NCI-H2171 treated with DMSO at 0.1 percent for 48 hours (cell line): ENCODE results near the gene TPSAB1.
"Not testable (repeated sequence)": the region's sequence is repeated elsewhere in the genome, so short reads cannot be mapped to it uniquely, and the experiment has no call there.

Source experiments
- DNase-seq: peaks from one replicate; lab custom pipeline; 2025; lab: John Stamatoyannopoulos, UW

TPSAB1 gene

DNA sequence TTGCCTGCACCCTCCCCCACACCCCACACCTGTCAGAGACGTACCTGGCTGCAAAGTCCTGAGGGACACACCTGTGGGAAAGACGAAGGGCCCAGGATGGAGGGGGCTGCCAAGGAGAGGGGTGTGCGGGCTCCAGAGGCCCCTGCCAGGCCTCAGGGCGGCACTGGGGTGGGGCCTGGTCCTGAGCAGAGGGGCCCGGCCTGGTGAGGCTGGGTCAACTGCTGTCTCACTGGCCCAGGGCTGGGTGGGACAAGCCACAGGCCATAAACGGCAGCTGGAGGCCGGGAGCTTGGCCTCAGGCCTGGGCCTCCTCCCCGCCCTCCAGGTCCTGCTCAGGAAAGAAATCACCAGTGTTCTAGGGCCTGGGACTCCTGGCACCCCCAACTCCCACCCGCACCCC, 15.9 kb upstream of the TPSAB1 start:
- no peak for DNase-seq

GRCh38 chr16:1225051-1225451, 15.5 kb upstream of the TPSAB1 start, which contains the start of gene TPSG1:
Gene TPSG1 (minus strand): TSS chr16:1225268. CDS start chr16:1225252, 16 bp downstream.
- no peak for DNase-seq

DNA sequence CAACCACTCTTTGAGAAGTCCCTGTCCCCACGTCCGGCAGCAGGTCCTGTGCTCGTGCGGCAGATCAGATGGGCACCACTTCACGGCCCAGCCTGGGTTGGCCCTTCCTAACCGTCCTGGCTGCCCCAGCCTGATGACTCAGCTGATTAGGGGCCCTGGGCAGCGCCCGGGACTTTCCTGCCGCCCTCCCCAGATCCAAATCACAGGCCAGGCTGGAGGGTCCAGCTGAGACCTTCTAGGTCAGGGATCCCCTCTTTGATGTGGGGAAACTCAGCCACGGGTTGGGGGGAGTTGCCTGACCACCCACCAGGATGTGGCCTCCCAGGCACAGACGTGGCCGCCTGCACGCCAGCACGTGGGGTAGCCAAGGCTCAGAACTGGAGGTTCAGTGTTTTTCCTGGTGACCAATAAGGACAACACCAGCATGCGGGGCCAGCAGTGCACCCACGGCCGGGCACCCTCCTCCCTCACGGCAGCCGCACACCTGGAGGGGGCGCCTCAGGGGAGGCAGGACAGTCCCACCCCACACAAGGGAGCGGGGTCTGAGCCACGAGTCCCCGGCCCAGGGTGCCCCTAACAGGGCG, 14.7 kb upstream of the TPSAB1 start:
- not testable (repeated sequence) for DNase-seq

- not testable (repeated sequence) for DNase-seq
Observed at GRCh38 chr16:1226692-1227091, 13.8 kb upstream of the TPSAB1 start.

GRCh38 chr16:1228227-1228626, 12.3 kb upstream of the TPSAB1 start:
- DNase-seq, result not testable (repeated sequence)

DNA sequence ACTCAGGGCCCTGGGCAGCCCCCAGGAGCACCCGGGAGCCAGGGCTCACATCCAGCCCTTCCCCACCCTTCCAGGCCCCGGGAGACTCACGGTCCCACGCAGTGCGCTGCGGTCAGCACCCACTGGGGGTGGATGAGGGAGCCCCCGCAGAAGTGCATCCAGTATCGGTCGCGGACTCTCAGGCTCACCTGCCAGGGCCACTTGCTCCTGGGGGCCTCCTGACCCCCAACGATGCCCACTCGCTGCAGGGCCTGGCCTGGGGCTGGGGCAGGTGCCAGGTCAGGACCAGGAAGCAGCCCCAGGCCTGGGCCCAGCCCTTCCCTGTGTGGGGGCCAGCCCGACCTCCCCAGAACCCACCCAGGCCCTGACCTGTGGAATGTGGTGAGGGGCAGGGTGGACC, 11.0 kb upstream of the TPSAB1 start:
- DNase-seq, result not testable (repeated sequence)

DNA sequence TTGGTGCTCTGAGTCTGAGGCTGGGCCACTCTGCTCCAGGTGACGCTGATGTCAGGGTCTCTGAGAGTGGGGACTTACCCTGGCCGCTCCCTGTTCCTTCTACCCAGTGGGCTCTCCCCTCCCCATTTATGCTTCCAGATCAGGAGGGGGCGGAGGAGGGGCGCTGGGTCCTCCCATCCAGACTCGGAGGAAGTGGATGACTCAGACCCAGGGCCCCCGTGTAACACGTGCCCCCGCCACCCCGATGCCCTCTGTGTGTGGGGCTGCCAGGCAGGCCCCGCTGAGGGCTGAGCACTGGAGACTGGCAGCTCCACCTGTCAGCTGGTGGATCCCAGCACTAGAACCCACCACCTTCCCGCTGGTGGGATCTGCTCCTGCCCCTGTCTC, 10.4 kb upstream of the TPSAB1 start, which contains the start of gene TPSB2:
Gene TPSB2, minus strand, starts transcription at position 101 of the 387 bp plus-strand sequence. CDS start 233 bp downstream, outside the sequence.
- DNase-seq, result not testable (repeated sequence)

GRCh38 chr16:1230471-1231212, 9.9 kb upstream of the TPSAB1 start:
- DNase-seq, result not testable (repeated sequence)

- DNase-seq, result not testable (repeated sequence)
Observed at GRCh38 chr16:1231301-1231700, 9.2 kb upstream of the TPSAB1 start.

DNA sequence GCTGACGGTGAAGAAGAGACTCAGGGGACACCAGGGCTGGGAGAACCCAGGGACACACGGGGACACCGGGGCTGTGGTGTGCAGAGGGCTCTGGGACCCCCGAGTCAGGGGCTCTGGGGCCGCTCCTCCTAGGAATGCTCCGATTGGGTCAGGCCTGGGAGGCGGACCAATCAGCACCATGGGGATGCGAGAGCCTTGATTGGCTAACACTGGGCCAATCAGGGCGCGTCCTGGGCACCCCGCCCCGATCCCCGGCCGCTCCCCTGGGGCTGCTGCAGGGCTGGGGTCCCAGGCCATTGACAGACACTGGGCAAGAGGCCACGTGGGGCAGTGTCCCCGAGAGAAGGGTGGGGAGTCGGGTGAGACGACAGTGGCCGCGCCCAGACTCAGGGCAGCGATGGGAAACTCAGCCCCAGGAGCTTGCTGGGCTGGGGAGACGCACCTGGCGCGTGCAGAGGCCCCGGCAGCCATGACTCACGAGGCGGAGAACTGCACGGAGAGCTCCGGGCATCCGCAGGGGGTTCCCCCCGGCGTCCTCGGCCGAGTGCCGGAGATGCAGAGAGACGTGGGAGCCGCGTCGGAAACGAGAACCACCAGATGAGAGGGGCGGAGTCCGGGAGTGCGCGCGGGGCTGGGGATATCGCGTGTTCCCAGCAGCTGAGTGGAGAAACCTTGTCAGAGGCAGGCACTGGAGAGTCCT, 8.3 kb upstream of the TPSAB1 start:
- not testable (repeated sequence) for DNase-seq

GRCh38 chr16:1236659-1237058, 3.8 kb upstream of the TPSAB1 start:
- DNase-seq, result not testable (repeated sequence)

DNA sequence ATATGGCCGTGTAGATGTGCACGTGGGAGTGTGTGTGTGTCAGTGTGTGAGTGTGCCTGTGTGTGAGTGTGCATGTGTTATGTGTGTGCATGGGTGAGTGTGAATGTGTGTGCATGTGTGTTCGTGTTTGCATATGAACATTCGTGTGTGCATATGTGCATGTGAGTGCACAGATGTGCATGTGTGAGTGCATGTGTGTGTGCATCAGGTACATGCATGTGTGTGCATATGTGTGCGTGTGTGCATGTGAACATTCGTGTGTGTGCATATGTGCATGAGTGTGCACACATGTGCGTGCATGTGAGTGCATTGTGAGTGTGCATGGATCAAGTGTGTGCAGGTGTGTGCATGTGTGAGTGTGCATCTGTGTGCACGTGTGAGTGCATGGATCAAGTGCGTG, 2.5 kb upstream of the TPSAB1 start:
- no peak for DNase-seq

- DNase-seq, result peak; percentile 28
Observed at GRCh38 chr16:1238909-1239308, 1.6 kb upstream of the TPSAB1 start.

DNA sequence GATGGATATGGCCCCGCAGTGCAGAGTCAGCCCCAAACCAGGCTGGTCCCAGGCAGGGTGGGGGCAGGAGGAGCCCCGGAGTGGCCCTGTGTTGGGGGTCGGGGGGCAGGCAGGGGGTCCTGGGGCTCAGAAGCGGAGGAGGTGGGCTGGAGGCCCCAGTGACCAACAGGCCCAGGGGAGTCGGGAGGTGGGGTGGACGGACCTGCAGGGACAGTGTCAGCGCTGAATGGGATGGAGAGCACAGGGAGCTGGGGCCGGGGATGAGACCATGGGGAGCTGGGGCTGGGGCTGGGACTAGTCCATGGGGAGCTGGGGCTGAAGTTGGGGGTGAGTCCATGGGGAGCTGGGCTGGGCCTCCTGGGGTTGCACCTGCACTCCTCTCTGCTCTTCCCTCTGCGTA, 930 bp upstream of the TPSAB1 start:
- DNase-seq, result not testable (repeated sequence)

DNA sequence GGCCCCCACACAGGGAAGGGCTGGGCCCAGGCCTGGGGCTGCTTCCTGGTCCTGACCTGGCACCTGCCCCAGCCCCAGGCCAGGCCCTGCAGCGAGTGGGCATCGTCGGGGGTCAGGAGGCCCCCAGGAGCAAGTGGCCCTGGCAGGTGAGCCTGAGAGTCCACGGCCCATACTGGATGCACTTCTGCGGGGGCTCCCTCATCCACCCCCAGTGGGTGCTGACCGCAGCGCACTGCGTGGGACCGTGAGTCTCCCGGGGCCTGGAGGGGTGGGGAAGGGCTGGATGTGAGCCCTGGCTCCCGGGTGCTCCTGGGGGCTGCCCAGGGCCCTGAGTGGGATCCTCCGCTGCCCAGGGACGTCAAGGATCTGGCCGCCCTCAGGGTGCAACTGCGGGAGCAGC, 576 bp downstream of the TPSAB1 start:
- not testable (repeated sequence) for DNase-seq

DNA sequence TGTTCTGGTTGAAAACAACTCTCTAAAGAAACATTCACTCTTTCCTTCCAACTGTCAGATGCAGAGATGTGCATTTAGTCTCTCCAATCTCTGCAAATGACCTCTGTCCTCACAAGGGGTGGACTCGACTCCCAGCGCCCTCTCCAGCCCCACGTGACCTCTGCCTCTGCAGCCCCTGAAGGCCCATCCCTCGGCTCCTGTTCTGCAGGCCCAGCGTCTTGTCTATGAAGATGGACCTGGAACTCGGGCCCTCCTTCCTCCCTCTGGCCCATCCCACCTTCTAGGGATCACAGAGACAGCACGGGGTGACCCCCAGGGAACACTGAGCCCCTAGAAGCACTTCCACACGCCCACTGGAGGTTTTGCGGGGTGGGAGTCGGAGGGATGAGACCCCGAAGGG, 2.9 kb downstream of the TPSAB1 start:
- not testable (repeated sequence) for DNase-seq

DNA sequence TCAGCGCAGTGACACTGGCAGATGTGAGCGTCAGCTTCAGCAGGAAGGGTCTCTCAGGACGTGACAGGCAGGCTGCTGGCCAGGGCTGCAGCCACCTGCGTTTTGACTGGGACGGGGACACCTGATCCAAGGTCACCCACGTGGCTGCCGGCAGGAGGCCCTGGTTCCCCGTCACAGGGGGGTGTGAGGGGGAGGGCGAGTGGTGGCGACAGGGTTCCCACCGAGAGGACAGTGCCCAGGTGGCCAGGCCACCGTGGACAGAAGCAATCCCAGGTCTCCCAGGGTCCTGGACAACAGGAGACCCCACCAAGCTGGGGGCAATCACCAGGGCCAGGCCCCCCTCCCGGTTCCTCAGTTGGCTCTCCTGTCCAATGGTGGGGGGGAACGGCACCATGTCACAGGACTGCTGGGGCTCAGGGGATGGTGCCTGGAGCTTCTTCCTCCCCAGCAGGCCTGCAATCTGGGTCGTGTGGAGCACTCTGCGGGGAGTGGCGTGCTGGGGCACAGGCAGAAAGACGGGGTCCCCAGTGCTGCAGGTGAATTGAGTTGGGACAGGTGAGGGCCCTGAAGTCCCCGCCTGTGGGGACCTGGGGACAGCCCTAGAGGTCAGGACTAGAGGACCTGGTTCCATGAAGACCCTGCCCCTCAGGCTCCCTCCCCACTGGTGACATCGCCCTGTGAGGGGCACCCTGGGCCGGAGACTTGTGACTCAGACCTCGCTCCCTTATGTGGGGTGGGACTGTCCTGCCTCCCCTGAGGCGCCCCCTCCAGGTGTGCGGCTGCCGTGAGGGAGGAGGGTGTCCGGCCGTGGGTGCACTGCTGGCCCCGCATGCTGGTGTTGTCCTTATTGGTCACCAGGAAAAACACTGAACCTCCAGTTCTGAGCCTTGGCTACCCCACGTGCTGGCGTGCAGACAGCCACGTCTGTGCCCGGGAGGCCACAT, 3.7 kb downstream of the TPSAB1 start:
- not testable (repeated sequence) for DNase-seq

GRCh38 chr16:1244881-1245280, 4.4 kb downstream of the TPSAB1 start:
- DNase-seq, result no peak

- no peak for DNase-seq
Observed at GRCh38 chr16:1245452-1246020, 5.0 kb downstream of the TPSAB1 start.

GRCh38 chr16:1247903-1248537, 7.5 kb downstream of the TPSAB1 start:
- DNase-seq, result not testable (repeated sequence)
